Measurements from ENCODE around the gene GARIN5A. TPM values are rescaled to one million over a fixed set of nuclear protein-coding genes. Genes with fewer than 3 reads are reported as not detected.

GARIN5A gene
- polyA plus RNA-seq, 1 donor (not counting 4 experiments of a cell fraction or from before 2014, with no cell fraction given), result 0.37 TPM

- DNase-seq (ENCODE audit: low read depth, low spot score) (no peak), FAIRE-seq (no peak)
- Histone ChIP-seq H3K4me3 (ENCODE audit: control insufficient read depth in 2 of 3, extremely low read depth in 1 of 3, insufficient read depth in 2 of 3, low read depth in 1 of 3, low read length in 3 of 3) (no peak overlapping the region), H3K79me2 (ENCODE audit: control insufficient read depth, insufficient read depth, low read length) (no peaks in the 10 kb centered on the region), H3K4me2 (ENCODE audit: control insufficient read depth, extremely low read depth, insufficient read depth, low read depth, low read length) (no peak overlapping the region), H3K36me3 (ENCODE audit: control insufficient read depth in 2 of 2, extremely low read depth in 1 of 2, insufficient read depth in 2 of 2, low read length in 2 of 2) (no peaks in the 10 kb centered on the region), H3K27me3 (ENCODE audit: control insufficient read depth, extremely low read depth, insufficient read depth, low read length) (peaks cover 51% of the 10 kb centered on the region), H3K4me1 (ENCODE audit: control insufficient read depth, extremely low read depth, insufficient read depth, low read length) (no peaks in the 10 kb centered on the region), H2AFZ (ENCODE audit: control insufficient read depth, low read length) (no peak overlapping the region), H3K27ac (ENCODE audit: control insufficient read depth, insufficient read depth, low read length) (no peak overlapping the region), H4K20me1 (ENCODE audit: control insufficient read depth, extremely low read depth, insufficient read depth, low read length) (no peaks in the 10 kb centered on the region), H3K9me1 (ENCODE audit: control insufficient read depth, extremely low read depth, insufficient read depth, low read length) (no peaks in the 10 kb centered on the region), H3K9me3 (ENCODE audit: control insufficient read depth, low read depth, low read length) (no peaks in the 10 kb centered on the region), H3K9ac (ENCODE audit: control insufficient read depth, extremely low read depth, insufficient read depth, low read length) (no peak overlapping the region)
- dilution Hi-C loops (cut with MboI; ENCODE audit: extremely low pct_ligation_motif_present, low sequenced_read_pairs), result no loop called here
- TF ChIP-seq CTCF (optimal IDR thresholded peaks at IDR 0.05 in 1 of 3, IDR thresholded peaks at IDR 0.05 in 1 of 3, conservative IDR thresholded peaks at IDR 0.05 in 1 of 3; ENCODE audit: extremely low read depth in 1 of 3, insufficient read depth in 2 of 3, low read length in 3 of 3) (no peak), EZH2 (IDR thresholded peaks at IDR 0.05; ENCODE audit: low read length) (no peak)
Measured at GRCh38 chr19:50492303-50493052, 15.8 kb upstream of the GARIN5A start.

- no peak for TF ChIP-seq EZH2 (IDR thresholded peaks at IDR 0.05; ENCODE audit: low read length)
- TF ChIP-seq CTCF (optimal IDR thresholded peaks at IDR 0.05 in 1 of 3, IDR thresholded peaks at IDR 0.05 in 1 of 3, conservative IDR thresholded peaks at IDR 0.05 in 1 of 3; ENCODE audit: extremely low read depth in 1 of 3, insufficient read depth in 2 of 3, low read length in 3 of 3), result no peak
Measured at GRCh38 chr19:50490991-50491472, 14.4 kb upstream of the GARIN5A start.

More at GRCh38 chr19:50490991-50491472, 14.4 kb upstream of the GARIN5A start:
- Histone ChIP-seq H3K27me3 (ENCODE audit: control insufficient read depth, extremely low read depth, insufficient read depth, low read length) (peaks cover 51% of the 10 kb centered on the region), H3K79me2 (ENCODE audit: control insufficient read depth, insufficient read depth, low read length) (no peaks in the 10 kb centered on the region), H3K9ac (ENCODE audit: control insufficient read depth, extremely low read depth, insufficient read depth, low read length) (no peak overlapping the region), H3K4me1 (ENCODE audit: control insufficient read depth, extremely low read depth, insufficient read depth, low read length) (no peaks in the 10 kb centered on the region), H3K27ac (ENCODE audit: control insufficient read depth, insufficient read depth, low read length) (no peak overlapping the region), H2AFZ (ENCODE audit: control insufficient read depth, low read length) (no peak overlapping the region), H3K9me3 (ENCODE audit: control insufficient read depth, low read depth, low read length) (no peaks in the 10 kb centered on the region), H4K20me1 (ENCODE audit: control insufficient read depth, extremely low read depth, insufficient read depth, low read length) (no peaks in the 10 kb centered on the region), H3K9me1 (ENCODE audit: control insufficient read depth, extremely low read depth, insufficient read depth, low read length) (no peaks in the 10 kb centered on the region), H3K4me2 (ENCODE audit: control insufficient read depth, extremely low read depth, insufficient read depth, low read depth, low read length) (no peak overlapping the region), H3K36me3 (ENCODE audit: control insufficient read depth in 2 of 2, extremely low read depth in 1 of 2, insufficient read depth in 2 of 2, low read length in 2 of 2) (no peaks in the 10 kb centered on the region), H3K4me3 (ENCODE audit: control insufficient read depth in 2 of 3, extremely low read depth in 1 of 3, insufficient read depth in 2 of 3, low read depth in 1 of 3, low read length in 3 of 3) (no peak overlapping the region)
- DNase-seq (ENCODE audit: low read depth, low spot score) (no peak), FAIRE-seq (no peak)
- dilution Hi-C loops (cut with MboI; ENCODE audit: extremely low pct_ligation_motif_present, low sequenced_read_pairs), result no loop called here
